HCEC 1CT (cell line): ENCODE results near the gene MCCD1.

Experiments used
- DNase-seq: peaks from one replicate; pipeline ENCODE4 v3.0.0-alpha.2; 2017

The MCCD1 gene

GRCh38 chr6:31544676-31545075 lies 15.9 kb downstream of the MCCD1 start:
- no peak for DNase-seq

- DNase-seq: no peak
These were observed 16.5 kb downstream of the MCCD1 start for GRCh38 chr6:31545291-31545690.

GRCh38 chr6:31546339-31546957 lies 17.7 kb downstream of the MCCD1 start, which contains the start of gene ATP6V1G2:
Gene ATP6V1G2, minus strand, starts transcription at chr6:31546608. Its CDS starts 49 bp downstream, at chr6:31546559.
- DNase-seq: peak; percentile 92

- DNase-seq: peak; percentile 98
These were observed 18.4 kb downstream of the MCCD1 start, which contains the start of gene NFKBIL1 for GRCh38 chr6:31546958-31547726. Gene NFKBIL1, plus strand, starts transcription at chr6:31547608. Its CDS starts 87 bp downstream, at chr6:31547695.

- no peak for DNase-seq
These were observed 19.2 kb downstream of the MCCD1 start for GRCh38 chr6:31547727-31548543.

GRCh38 chr6:31548544-31548873 lies 19.7 kb downstream of the MCCD1 start:
- no peak for DNase-seq

GRCh38 chr6:31551371-31551770 lies 22.6 kb downstream of the MCCD1 start:
- peak; percentile 46 for DNase-seq

- DNase-seq: no peak
These were observed 27.5 kb downstream of the MCCD1 start for GRCh38 chr6:31556307-31556706.

GRCh38 chr6:31557443-31558317 lies 28.9 kb downstream of the MCCD1 start:
- DNase-seq: no peak

GRCh38 chr6:31558318-31558625 lies 29.5 kb downstream of the MCCD1 start:
- no peak for DNase-seq

- peak; percentile 10 for DNase-seq
These were observed 30.1 kb downstream of the MCCD1 start for GRCh38 chr6:31558631-31559500.

GRCh38 chr6:31559606-31559957 lies 30.8 kb downstream of the MCCD1 start:
- DNase-seq: no peak

- peak; percentile 80 for DNase-seq
These were observed 31.4 kb downstream of the MCCD1 start for GRCh38 chr6:31559958-31560696.

GRCh38 chr6:31560697-31561058 lies 31.9 kb downstream of the MCCD1 start:
- no peak for DNase-seq

- no peak for DNase-seq
These were observed 39.0 kb downstream of the MCCD1 start for GRCh38 chr6:31567531-31568370.

GRCh38 chr6:31568537-31568961 lies 39.8 kb downstream of the MCCD1 start:
- no peak for DNase-seq

GRCh38 chr6:31569861-31570536 lies 41.2 kb downstream of the MCCD1 start:
- no peak for DNase-seq

- DNase-seq: no peak
These were observed 43.5 kb downstream of the MCCD1 start, which contains the start of gene LTA for GRCh38 chr6:31572041-31572911. Gene LTA, plus strand, starts transcription at chr6:31572289. Its CDS starts 454 bp downstream, at chr6:31572743.
